ENCODE measurements around the gene SLC22A1.

SLC22A1 gene

DNA sequence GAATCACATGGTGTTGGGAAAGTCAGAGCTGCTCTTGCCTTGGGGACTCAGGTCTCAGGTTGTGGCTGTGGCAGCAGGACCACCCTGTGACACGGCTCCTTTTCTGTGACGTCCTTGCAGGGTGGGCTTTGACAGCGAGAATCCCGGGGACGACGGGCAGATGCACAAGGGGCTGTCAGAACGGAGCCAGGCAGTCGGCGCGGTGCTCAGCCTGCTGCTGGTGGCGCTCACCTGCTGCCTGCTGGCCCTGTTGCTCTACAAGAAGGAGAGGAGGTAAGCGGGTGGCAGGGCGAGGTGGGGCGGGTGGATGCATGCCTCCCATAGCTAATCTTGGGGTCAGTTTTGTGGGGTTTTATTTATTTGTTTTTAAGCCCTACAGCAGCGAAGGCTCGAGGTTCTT is 19.2 kb upstream of the SLC22A1 start:
- 96% methylated on average over 16 of the region's 16 CpGs for WGBS
- no peak overlapping the region for H4K91ac ChIP-seq (ENCODE audit: low read length)
- H2BK120ac ChIP-seq (ENCODE audit: low read depth, low read length) = no peak overlapping the region
- H3K23ac ChIP-seq (ENCODE audit: low read length in 2 of 2) = no peak overlapping the region
- no peak overlapping the region for H3K9ac ChIP-seq (ENCODE audit: low read length)
- H3K4ac ChIP-seq (ENCODE audit: low read depth in 1 of 2, low read length in 2 of 2) = no peak overlapping the region
- no peak overlapping the region for H3K18ac ChIP-seq (ENCODE audit: low read depth in 1 of 2, low read length in 2 of 2)
- no peaks in the 10 kb centered on the region for H3K9me3 ChIP-seq (ENCODE audit: control insufficient read depth, low read length)
- no peak for DNase-seq
- H3K14ac ChIP-seq (ENCODE audit: low read length in 2 of 2) = no peak overlapping the region
- no peak overlapping the region for H4K8ac ChIP-seq (ENCODE audit: low read length)
- no peak overlapping the region for H2BK15ac ChIP-seq (ENCODE audit: low read depth, poor library complexity, severe bottlenecking)
- H3K27me3 ChIP-seq (ENCODE audit: control insufficient read depth in 1 of 2, insufficient read depth in 1 of 2, low read length in 2 of 2) = no peaks in the 10 kb centered on the region
- H2AK5ac ChIP-seq (ENCODE audit: low read length, severe bottlenecking) = no peak overlapping the region
- no peak overlapping the region for H3K27ac ChIP-seq (ENCODE audit: low read length, poor library complexity, severe bottlenecking)
- no peak overlapping the region for H3K4me3 ChIP-seq (ENCODE audit: insufficient read depth in 1 of 2, low read depth in 1 of 2, low read length in 2 of 2)
- H3K79me1 ChIP-seq (replicated peaks; ENCODE audit: low read length, poor library complexity, severe bottlenecking) = peaks cover 38% of the 10 kb centered on the region
- H2AFZ ChIP-seq (ENCODE audit: low read depth, low read length) = no peak overlapping the region
- H2BK12ac ChIP-seq (ENCODE audit: low read length in 2 of 2) = no peak overlapping the region
- no peak overlapping the region for H3K4me2 ChIP-seq (ENCODE audit: low read length, poor library complexity, severe bottlenecking)
- H3K36me3 ChIP-seq (ENCODE audit: control insufficient read depth in 1 of 2, insufficient read depth in 2 of 2, low read depth in 1 of 2, low read length in 2 of 2) = peaks cover 56 to 88% of the 10 kb centered on the region in 2 experiments
- no peak overlapping the region for H2BK5ac ChIP-seq (ENCODE audit: low read depth, low read length, poor library complexity, severe bottlenecking)
- peaks cover 3% of the 10 kb centered on the region for H3K4me1 ChIP-seq (ENCODE audit: control insufficient read depth, insufficient read depth, low read depth, low read length)

DNA sequence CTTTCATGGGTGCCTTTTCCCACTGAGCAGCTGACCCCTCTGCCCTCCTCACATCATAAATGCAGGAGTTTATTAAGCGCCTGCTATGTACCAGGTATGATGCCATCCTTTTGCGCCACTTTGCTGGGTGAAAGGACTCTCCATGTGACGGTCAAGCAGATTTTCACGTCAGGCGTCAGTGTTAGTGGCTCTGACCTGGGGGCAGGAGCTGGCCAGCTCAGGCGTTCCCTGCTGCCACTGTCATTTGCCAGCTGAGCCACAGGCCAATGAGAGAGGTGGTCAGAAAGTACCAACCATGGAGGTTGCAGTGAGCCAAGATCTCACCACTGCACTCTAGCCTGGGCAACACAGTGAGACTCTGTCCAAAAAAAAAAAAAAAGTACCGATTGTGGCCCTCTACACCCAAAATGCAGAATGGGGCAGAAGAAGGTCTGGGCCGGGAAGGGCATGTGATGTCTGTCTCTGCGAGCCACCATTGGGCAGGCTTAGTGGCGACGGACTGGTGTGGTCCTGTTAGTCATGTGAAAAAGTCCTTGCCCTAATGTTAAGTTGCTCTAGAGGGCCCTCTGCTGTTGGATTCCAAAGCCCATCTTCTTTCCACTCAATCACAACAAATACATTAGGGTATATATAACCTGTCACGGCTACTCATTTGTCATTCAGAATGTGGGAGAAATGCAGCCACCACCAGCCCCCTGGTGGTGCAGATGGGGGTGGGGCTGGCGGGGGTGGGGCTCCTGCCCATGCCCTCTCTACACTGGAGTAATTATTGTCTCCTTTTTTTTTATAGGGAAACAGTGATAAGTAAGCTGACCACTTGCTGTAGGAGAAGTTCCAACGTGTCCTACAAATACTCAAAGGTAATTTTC is 18.4 kb upstream of the SLC22A1 start:
- H3K23ac ChIP-seq (ENCODE audit: low read length in 2 of 2) = no peak overlapping the region
- H3K4me1 ChIP-seq (ENCODE audit: control insufficient read depth, insufficient read depth, low read depth, low read length) = peaks cover 3% of the 10 kb centered on the region
- H3K27me3 ChIP-seq (ENCODE audit: control insufficient read depth in 1 of 2, insufficient read depth in 1 of 2, low read length in 2 of 2) = no peaks in the 10 kb centered on the region
- H2BK12ac ChIP-seq (ENCODE audit: low read length in 2 of 2) = no peak overlapping the region
- H2BK5ac ChIP-seq (ENCODE audit: low read depth, low read length, poor library complexity, severe bottlenecking) = no peak overlapping the region
- no peak overlapping the region for H3K9ac ChIP-seq (ENCODE audit: low read length)
- H2AFZ ChIP-seq (ENCODE audit: low read depth, low read length) = no peak overlapping the region
- H3K4me2 ChIP-seq (ENCODE audit: low read length, poor library complexity, severe bottlenecking) = no peak overlapping the region
- H3K79me1 ChIP-seq (replicated peaks; ENCODE audit: low read length, poor library complexity, severe bottlenecking) = peaks cover 33% of the 10 kb centered on the region
- DNase-seq = peak; percentile 32
- no peak overlapping the region for H2AK5ac ChIP-seq (ENCODE audit: low read length, severe bottlenecking)
- no peaks in the 10 kb centered on the region for H3K9me3 ChIP-seq (ENCODE audit: control insufficient read depth, low read length)
- no peak overlapping the region for H2BK15ac ChIP-seq (ENCODE audit: low read depth, poor library complexity, severe bottlenecking)
- no peak overlapping the region for H3K18ac ChIP-seq (ENCODE audit: low read depth in 1 of 2, low read length in 2 of 2)
- H3K27ac ChIP-seq (ENCODE audit: low read length, poor library complexity, severe bottlenecking) = no peak overlapping the region
- H3K14ac ChIP-seq (ENCODE audit: low read length in 2 of 2) = no peak overlapping the region
- H4K91ac ChIP-seq (ENCODE audit: low read length) = no peak overlapping the region
- H3K4ac ChIP-seq (ENCODE audit: low read depth in 1 of 2, low read length in 2 of 2) = no peak overlapping the region
- peaks cover 57 to 88% of the 10 kb centered on the region in 2 experiments for H3K36me3 ChIP-seq (ENCODE audit: control insufficient read depth in 1 of 2, insufficient read depth in 2 of 2, low read depth in 1 of 2, low read length in 2 of 2)
- no peak overlapping the region for H2BK120ac ChIP-seq (ENCODE audit: low read depth, low read length)
- H3K4me3 ChIP-seq (ENCODE audit: insufficient read depth in 1 of 2, low read depth in 1 of 2, low read length in 2 of 2) = no peak overlapping the region
- 93% methylated on average over 14 of the region's 14 CpGs for WGBS
- no peak overlapping the region for H4K8ac ChIP-seq (ENCODE audit: low read length)

DNA sequence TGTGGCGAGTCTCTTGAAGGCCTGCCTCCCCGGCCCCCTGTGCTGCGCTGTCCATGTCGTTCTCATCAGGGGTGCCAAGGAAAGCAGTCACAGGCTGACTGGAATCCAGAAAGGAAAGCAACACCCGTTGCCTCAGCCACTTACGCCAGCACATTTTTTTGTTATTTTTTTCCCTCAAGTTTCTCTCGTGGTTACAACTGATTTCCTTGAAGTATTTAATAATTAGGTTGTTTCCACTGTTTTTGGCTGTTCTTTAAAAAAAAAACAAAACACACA is 17.9 kb upstream of the SLC22A1 start:
- H4K91ac ChIP-seq (ENCODE audit: low read length) = no peak overlapping the region
- H2BK12ac ChIP-seq (ENCODE audit: low read length in 2 of 2) = no peak overlapping the region
- no peak overlapping the region for H2BK5ac ChIP-seq (ENCODE audit: low read depth, low read length, poor library complexity, severe bottlenecking)
- H2AK5ac ChIP-seq (ENCODE audit: low read length, severe bottlenecking) = no peak overlapping the region
- H3K27me3 ChIP-seq (ENCODE audit: control insufficient read depth in 1 of 2, insufficient read depth in 1 of 2, low read length in 2 of 2) = no peaks in the 10 kb centered on the region
- H4K8ac ChIP-seq (ENCODE audit: low read length) = no peak overlapping the region
- H3K79me1 ChIP-seq (replicated peaks; ENCODE audit: low read length, poor library complexity, severe bottlenecking) = peaks cover 33% of the 10 kb centered on the region
- peaks cover 56 to 85% of the 10 kb centered on the region in 2 experiments for H3K36me3 ChIP-seq (ENCODE audit: control insufficient read depth in 1 of 2, insufficient read depth in 2 of 2, low read depth in 1 of 2, low read length in 2 of 2)
- WGBS = 98% methylated on average over 5 of the region's 7 CpGs
- H2BK120ac ChIP-seq (ENCODE audit: low read depth, low read length) = no peak overlapping the region
- no peak overlapping the region for H2BK15ac ChIP-seq (ENCODE audit: low read depth, poor library complexity, severe bottlenecking)
- no peaks in the 10 kb centered on the region for H3K9me3 ChIP-seq (ENCODE audit: control insufficient read depth, low read length)
- peaks cover 3% of the 10 kb centered on the region for H3K4me1 ChIP-seq (ENCODE audit: control insufficient read depth, insufficient read depth, low read depth, low read length)
- H3K4me3 ChIP-seq (ENCODE audit: insufficient read depth in 1 of 2, low read depth in 1 of 2, low read length in 2 of 2) = no peak overlapping the region
- no peak overlapping the region for H2AFZ ChIP-seq (ENCODE audit: low read depth, low read length)
- no peak overlapping the region for H3K4me2 ChIP-seq (ENCODE audit: low read length, poor library complexity, severe bottlenecking)
- H3K9ac ChIP-seq (ENCODE audit: low read length) = no peak overlapping the region
- H3K4ac ChIP-seq (ENCODE audit: low read depth in 1 of 2, low read length in 2 of 2) = no peak overlapping the region
- no peak overlapping the region for H3K27ac ChIP-seq (ENCODE audit: low read length, poor library complexity, severe bottlenecking)
- no peak overlapping the region for H3K18ac ChIP-seq (ENCODE audit: low read depth in 1 of 2, low read length in 2 of 2)
- H3K23ac ChIP-seq (ENCODE audit: low read length in 2 of 2) = no peak overlapping the region
- DNase-seq = no peak
- no peak overlapping the region for H3K14ac ChIP-seq (ENCODE audit: low read length in 2 of 2)

GRCh38 chr6:160104821-160105517 is 16.6 kb upstream of the SLC22A1 start:
- no peak overlapping the region for H2BK15ac ChIP-seq (ENCODE audit: low read depth, poor library complexity, severe bottlenecking)
- H3K79me1 ChIP-seq (replicated peaks; ENCODE audit: low read length, poor library complexity, severe bottlenecking) = peaks cover 35% of the 10 kb centered on the region
- no peak overlapping the region for H2AFZ ChIP-seq (ENCODE audit: low read depth, low read length)
- H3K9ac ChIP-seq (ENCODE audit: low read length) = no peak overlapping the region
- no peak overlapping the region for H3K27ac ChIP-seq (ENCODE audit: low read length, poor library complexity, severe bottlenecking)
- no peak overlapping the region for H3K18ac ChIP-seq (ENCODE audit: low read depth in 1 of 2, low read length in 2 of 2)
- H3K4ac ChIP-seq (ENCODE audit: low read depth in 1 of 2, low read length in 2 of 2) = no peak overlapping the region
- H2BK5ac ChIP-seq (ENCODE audit: low read depth, low read length, poor library complexity, severe bottlenecking) = no peak overlapping the region
- no peak overlapping the region for H4K8ac ChIP-seq (ENCODE audit: low read length)
- H4K91ac ChIP-seq (ENCODE audit: low read length) = no peak overlapping the region
- H3K27me3 ChIP-seq (ENCODE audit: control insufficient read depth in 1 of 2, insufficient read depth in 1 of 2, low read length in 2 of 2) = no peaks in the 10 kb centered on the region
- no peak overlapping the region for H3K14ac ChIP-seq (ENCODE audit: low read length in 2 of 2)
- peaks cover 3% of the 10 kb centered on the region for H3K4me1 ChIP-seq (ENCODE audit: control insufficient read depth, insufficient read depth, low read depth, low read length)
- H3K4me2 ChIP-seq (ENCODE audit: low read length, poor library complexity, severe bottlenecking) = no peak overlapping the region
- no peak overlapping the region for H3K23ac ChIP-seq (ENCODE audit: low read length in 2 of 2)
- no peak overlapping the region for H3K4me3 ChIP-seq (ENCODE audit: insufficient read depth in 1 of 2, low read depth in 1 of 2, low read length in 2 of 2)
- peak overlapping the region in 1 of 2 experiments; percentile 11 for H2BK12ac ChIP-seq (ENCODE audit: low read length in 2 of 2)
- peaks cover 65 to 86% of the 10 kb centered on the region in 2 experiments for H3K36me3 ChIP-seq (ENCODE audit: control insufficient read depth in 1 of 2, insufficient read depth in 2 of 2, low read depth in 1 of 2, low read length in 2 of 2)
- no peak for DNase-seq
- no peaks in the 10 kb centered on the region for H3K9me3 ChIP-seq (ENCODE audit: control insufficient read depth, low read length)
- H2BK120ac ChIP-seq (ENCODE audit: low read depth, low read length) = no peak overlapping the region
- 97% methylated on average over 18 of the region's 20 CpGs for WGBS
- no peak overlapping the region for H2AK5ac ChIP-seq (ENCODE audit: low read length, severe bottlenecking)

All from mesenchymal stem cell (in vitro differentiated cells and primary cell).